Gastrocnemius medialis (tissue), 4 donors: Measurements from ENCODE around the gene CCDC92B.

Source experiments
- POLR2A ChIP-seq, 2 donors: fragments of 450-650 bp; IDR thresholded peaks; one replicate each; pipeline ENCODE4 v1.6.1; 2017; ENCODE audit warnings: antibody characterized with exemption in 2 of 2, mild to moderate bottlenecking in 2 of 2, moderate library complexity in 2 of 2
- TF ChIP-seq, protein P1 (sequence below), 5 experiments: fragments of 450-650 bp in 3 of 5; fragments of 200-600 bp in 2 of 5; sonication (generic) in 2 of 5; IDR thresholded peaks in 4 of 5; conservative IDR thresholded peaks in 1 of 5; 1 replicate in 4 of 5; 2 replicates in 1 of 5; pipeline ENCODE4 v1.5.1; 2016 to 2019; ENCODE audit warnings: antibody characterized with exemption in 5 of 5, mild to moderate bottlenecking in 3 of 5, moderate library complexity in 3 of 5

DNA sequence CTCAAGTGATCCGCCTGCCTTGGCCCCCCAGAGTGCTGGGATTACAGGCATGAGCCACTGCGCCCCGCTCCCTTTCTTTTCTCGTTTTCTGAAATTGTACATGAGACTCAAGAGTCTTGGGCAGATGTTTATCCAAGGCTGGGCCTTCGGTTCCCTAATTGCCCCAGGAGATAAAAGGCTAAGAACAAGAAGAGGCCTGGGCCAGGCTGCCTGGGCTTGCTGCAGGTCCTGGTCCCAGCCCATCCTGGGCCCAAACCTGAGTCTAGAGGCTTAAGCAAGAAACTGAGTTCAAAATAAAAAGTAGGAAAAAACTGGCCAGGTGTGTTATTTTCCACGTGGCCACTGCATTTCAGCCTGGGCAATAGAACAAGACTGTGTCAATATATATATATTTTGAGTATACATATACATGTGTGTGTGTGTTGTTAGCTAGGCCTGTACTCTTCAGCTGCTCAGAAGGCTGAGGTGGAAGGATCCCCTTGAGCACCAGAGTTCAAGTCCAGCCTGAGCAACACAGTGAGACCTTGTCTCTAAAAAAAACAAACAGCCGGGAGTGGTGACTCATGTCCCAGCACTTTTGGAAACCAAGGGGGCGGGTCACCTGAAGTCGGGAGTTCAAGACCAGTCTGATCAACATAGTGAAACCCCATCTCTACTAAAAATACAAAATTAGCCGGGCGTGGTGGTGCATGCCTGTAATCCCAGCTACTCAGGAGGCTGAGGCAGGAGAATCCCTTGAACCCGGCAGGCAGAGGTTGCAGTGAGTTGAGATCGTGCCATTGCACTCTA lies 31.1 kb downstream of the CCDC92B start:
- TF ChIP-seq, protein P1, sequence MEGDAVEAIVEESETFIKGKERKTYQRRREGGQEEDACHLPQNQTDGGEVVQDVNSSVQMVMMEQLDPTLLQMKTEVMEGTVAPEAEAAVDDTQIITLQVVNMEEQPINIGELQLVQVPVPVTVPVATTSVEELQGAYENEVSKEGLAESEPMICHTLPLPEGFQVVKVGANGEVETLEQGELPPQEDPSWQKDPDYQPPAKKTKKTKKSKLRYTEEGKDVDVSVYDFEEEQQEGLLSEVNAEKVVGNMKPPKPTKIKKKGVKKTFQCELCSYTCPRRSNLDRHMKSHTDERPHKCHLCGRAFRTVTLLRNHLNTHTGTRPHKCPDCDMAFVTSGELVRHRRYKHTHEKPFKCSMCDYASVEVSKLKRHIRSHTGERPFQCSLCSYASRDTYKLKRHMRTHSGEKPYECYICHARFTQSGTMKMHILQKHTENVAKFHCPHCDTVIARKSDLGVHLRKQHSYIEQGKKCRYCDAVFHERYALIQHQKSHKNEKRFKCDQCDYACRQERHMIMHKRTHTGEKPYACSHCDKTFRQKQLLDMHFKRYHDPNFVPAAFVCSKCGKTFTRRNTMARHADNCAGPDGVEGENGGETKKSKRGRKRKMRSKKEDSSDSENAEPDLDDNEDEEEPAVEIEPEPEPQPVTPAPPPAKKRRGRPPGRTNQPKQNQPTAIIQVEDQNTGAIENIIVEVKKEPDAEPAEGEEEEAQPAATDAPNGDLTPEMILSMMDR (IDR thresholded peaks at IDR 0.05 in 4 of 5, conservative IDR thresholded peaks at IDR 0.05 in 1 of 5): no peak
- TF ChIP-seq POLR2A (IDR thresholded peaks at IDR 0.05): no peak
